Left cardiac atrium (tissue), 4 donors: ENCODE measurements around the gene DIAPH1. TPM values are rescaled to one million over a fixed set of nuclear protein-coding genes. Genes with fewer than 3 reads are reported as not detected.

Experiments used
- ATAC-seq, 2 donors: fragments of 200-7000 bp; cut with Tn5 transposase; one replicate each; pipeline ENCODE4 v1.9.1; 2020; ENCODE audit warnings: mild to moderate bottlenecking in 2 of 2, moderate library complexity in 2 of 2
- DNase-seq: peaks from one replicate; pipeline ENCODE4 v3.0.0-alpha.2; 2020
- intact Hi-C, 2 donors: fragments of 100-400 bp; cut with DNase I; formaldehyde crosslinking; loops; one replicate each; pipeline versions ENCODE4 v1.14.1 to v1.15.1; 2022 to 2023
- total RNA-seq, 2 donors: library from RNA; stranded (reverse); fragmentation: NEBNext Ultra II Directional; extraction: Animal tissue kit (Norgen Biotek cat#: 25700); gene quantifications; one replicate each; pipeline ENCODE4 v1.2.1, GENCODE V29; 2021
- donor health status: DM: no; HTN: yes; CAD: no.
- donor health status: DM: no; HTN: yes; CAD: no; lungs with severe emphysema.
- donor health status: DM: yes; HTN: yes; CAD: no.
- donor health status: Dilated cardiomyopathy.

DIAPH1 gene
- total RNA-seq, 2 donors from 2014 or later = 25.9 to 39.4 TPM

DNA sequence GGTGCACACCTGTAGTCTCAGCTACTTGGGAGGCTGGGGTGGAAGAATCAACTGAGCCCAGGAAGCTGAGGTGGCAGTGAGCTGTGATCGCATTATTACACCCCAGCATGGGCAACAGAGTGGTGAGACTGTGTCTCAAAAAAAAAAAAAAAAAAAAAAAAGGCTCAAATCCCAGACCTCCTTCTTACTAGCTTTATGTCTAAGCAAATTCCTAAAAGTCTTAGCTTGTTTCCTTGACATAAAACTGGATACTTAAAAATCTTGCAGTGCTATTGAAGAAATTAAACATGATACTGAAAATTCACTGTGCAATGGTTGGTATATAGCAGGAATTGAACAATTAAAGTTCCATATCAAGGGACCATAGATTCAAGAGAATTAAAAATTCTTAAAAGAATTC is 84.9 kb downstream of the DIAPH1 start:
- DNase-seq = no peak
- intact Hi-C loops = no loop called here
- no peak for ATAC-seq

DNA sequence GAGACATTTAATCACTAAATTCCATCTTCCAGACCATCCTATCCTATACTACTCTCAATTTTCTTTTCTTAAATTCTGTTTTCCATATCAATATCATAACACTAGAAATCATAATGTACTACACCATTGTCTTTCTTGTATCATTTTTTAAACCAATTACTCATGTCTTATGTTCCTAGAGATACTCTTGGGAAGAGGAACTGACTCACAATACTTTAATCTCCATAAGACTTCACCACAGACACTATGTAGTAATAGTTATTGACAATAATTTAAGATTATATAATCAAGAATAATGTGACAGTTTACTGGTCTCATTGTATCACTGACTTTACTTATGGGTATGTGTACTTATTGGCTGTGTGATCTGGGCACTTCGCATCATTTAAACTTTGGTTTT is 86.1 kb downstream of the DIAPH1 start:
- DNase-seq = no peak
- ATAC-seq = no peak
- intact Hi-C loops = no loop called here

DNA sequence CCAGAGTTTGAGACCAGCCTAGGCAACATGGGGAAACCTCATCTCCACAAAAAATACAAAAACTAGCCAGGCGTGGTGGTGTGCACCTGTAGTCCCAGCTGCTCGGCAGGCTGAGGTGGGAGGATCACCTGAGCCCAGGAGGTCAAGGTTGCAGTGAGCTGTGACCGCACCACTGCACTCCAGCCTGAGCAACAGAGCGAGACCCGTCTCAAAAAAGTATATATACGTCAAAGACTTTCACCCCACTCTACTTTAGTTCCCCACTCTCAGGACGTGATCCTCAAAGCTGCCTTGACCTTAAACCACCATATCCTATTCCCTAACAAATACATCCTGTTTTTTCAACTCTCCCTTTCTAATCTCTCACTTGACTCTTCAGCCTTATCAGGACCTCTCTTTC is 88.9 kb downstream of the DIAPH1 start:
- DNase-seq = no peak
- intact Hi-C loops = loop anchor here in 1 of 2 donors (10.0 kb wide), 1 partner anchor 105 kb away; the partner anchor contains the start of gene PCDHGA11
- ATAC-seq = no peak

DNA sequence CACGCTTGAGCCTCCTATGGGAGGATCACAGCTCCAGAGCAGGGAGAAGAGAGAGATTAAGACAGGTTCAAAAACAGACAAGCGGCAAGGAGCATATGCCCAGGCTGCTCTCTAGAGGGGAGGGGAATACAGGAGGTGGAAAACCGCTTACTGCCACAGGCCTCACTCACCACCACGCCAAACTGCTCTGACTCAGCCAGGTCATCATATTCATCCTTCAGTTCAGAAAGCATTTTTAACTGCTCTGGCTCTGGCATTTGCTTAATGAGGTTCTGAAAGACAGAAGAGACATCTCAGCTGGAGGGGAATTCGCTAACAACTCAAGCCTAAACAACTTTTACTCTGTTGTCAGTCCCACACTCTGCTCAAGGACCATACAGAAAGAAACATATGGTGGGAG is 89.8 kb downstream of the DIAPH1 start:
- peak; percentile 25 to 84 for ATAC-seq
- intact Hi-C loops = loop anchor here in 1 of 2 donors (10.0 kb wide), 1 partner anchor 104 kb away; the partner anchor contains the start of gene PCDHGA11
- peak; percentile 59 for DNase-seq

DNA sequence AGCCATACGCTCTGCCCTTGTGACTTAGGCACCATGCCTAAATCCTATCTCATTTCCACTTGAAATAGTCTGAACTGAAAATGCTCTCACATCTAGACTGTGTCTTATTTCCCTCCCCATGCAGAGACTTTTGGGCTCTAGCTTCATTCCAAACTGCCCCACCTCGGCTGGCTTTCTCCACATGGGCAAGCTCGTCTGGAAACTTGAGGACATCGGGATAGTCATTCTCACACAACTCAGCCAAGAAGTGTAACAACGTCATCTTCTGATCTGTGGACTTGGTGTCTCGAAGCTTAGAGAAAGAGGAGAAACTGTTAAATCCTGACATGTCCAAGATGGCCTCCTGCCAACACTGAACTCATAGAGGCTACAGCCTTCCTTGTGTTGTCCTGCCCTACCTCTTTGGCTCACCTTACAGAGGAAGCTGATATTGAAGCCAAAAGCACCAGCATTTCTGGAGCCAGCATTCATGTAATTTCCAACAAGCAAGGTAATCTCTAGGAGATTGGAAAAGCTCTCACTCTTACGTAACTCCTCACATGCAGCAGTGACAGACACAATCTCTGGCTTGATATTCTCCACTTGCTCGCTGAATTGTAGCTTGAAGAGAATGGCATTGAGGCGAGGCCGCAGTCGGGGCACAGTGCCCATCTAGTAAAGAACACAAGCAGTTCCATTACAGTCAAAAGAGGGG is 90.4 kb downstream of the DIAPH1 start:
- peak; percentile 79 for DNase-seq
- peak; percentile 19 to 56 for ATAC-seq
- intact Hi-C loops = loop anchor here in 1 of 2 donors (10.0 kb wide), 1 partner anchor 104 kb away; the partner anchor contains the start of gene PCDHGA11

DNA sequence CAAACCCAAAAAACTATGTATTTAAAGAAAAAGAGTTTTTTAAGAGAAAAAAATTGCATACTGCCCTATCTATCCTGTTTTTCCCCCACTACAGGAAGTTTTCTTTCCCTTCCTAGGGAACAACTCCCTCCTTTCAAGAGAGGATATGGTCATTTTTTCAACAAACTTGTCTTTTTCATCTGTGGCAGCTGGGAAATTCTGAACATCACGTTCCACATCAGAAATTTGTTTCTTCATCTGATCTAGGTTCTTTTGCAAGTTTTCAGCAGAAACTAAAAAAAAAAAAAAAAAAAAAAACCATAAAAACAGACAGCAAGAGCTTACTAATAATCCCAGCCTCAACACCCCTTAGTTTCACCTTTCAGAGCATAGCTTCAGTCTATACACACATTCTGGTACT is 91.4 kb downstream of the DIAPH1 start:
- ATAC-seq = no peak

DNA sequence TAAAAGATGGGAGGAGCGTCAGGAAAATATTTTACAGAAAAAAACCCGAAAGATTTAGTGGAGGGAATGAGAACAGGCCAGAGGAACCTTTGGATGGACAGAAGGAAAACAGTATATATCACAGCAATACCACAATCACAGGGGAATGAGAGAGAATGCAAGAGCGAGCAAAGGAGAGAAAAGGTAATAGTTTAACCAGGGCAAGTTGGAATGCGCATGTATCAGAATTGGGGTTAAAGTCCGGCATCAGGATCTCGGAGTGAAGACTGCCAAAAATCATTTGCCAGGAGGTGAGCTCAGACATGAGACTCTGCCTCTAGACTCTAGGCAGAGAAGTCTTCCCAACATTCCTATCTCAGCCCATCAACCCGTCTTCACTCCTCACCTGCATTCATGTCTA is 93.1 kb downstream of the DIAPH1 start:
- ATAC-seq (no peak), DNase-seq (no peak)
- intact Hi-C loops = loop anchor here in 1 of 2 donors (10.0 kb wide), 1 partner anchor 101 kb away; the partner anchor contains the start of gene PCDHGA11

More for the DNA sequence above, 91.4 kb downstream of the DIAPH1 start:
- intact Hi-C loops = loop anchor here in 1 of 2 donors (10.0 kb wide), 1 partner anchor 103 kb away; the partner anchor contains the start of gene PCDHGA11
- no peak for DNase-seq

DNA sequence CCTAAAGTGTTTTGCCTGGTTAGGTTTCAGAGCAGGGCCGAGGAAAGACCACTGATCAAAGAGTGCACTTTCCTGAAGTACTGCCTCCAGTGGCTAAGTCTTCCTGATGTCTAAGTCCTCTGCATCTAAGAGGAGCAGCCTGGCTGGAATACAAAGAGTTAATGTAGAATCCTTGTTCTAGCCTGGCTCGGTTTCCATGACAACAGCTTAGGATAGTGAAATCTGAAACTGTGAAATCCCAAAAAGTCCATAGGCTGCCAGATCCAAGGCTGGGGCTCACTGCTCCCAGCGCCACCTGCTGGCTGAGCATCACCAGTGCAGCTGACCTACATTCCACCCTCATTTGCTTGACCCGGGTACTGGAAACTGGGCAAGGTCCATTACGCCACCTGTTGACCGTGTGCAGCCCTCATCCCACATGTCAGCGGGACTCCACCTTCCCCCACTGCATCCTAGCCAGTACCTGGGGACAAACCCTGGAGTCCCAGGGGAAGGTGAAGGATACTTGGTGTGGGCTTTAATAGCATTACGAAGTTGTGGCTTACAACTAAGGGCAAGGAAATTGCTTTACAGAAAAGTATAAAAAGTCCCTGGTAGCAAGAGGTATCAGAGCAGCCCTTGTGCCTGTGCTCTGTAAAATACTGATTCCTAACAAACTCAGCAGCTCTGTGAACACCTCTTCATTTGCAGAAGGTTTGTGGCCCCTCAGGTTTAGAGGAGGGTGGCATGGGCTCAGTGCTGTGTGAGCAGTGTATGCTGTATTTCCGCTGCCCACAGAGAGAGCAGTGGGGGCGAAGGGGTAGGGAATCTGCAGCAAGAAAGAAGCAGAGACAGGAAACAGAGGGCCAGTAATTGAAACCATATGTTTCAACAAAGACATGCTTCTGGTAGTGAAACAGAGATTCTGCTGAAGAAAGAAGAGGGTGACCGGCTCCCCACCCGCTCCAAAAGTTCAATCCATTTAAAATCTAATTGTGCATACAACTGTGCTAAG is 93.9 kb downstream of the DIAPH1 start:
- intact Hi-C loops = loop anchor here (5.0 to 10.0 kb wide), 3 partner anchors 37 to 100 kb away; partner anchors contain the start of genes PCDHGA11 (in 1 of the 2) and PCDHGC3 (in 1 of the 2)
- DNase-seq = peak; percentile 85
- ATAC-seq = peak; percentile 61 to 85

DNA sequence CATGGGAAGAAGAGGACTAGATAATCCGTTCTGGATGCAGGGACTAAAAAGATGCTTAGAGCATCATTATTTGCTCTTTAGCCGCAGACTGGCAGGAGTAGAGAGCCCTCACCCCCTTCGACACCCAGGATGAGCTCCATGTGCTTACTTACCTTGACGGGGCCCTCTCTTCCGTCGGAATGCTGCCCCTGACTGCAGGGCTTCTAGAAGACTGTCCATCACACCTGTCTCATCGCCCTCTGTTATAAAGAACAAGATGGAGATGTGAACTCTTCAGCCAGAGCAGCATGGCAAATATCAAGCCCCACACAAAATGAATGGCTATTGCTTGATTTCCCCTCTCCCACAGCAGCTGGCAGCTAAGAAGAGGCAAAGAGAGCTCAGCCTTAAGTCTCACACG is 94.8 kb downstream of the DIAPH1 start:
- DNase-seq (no peak), ATAC-seq (no peak)
- intact Hi-C loops = loop anchor here (5.0 to 10.0 kb wide), 3 partner anchors 38 to 99 kb away; partner anchors contain the start of genes PCDHGA11 (in 1 of the 2) and PCDHGC3 (in 1 of the 2)

DNA sequence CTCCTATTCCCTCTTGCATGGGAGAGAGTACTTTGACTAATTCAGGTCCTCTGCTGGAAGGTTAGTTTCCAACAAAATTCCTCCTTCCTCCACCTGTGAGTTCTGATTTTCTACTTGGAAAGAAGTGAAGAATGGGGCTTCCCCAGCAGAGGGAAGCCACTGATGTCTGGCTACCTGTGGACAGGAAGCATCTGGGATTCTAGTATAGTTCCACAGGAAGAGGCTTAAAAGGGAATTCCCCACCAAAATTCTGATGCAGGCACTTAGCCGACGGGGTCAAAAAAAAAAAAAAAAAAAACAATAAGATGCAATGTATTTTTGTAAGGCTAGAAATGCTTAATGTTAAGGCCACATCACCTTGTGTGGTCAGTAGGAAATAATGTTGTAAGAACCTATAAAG is 96.5 kb downstream of the DIAPH1 start:
- intact Hi-C loops = loop anchor here (5.0 to 10.0 kb wide), 3 partner anchors 40 to 98 kb away; partner anchors contain the start of genes PCDHGA11 (in 1 of the 2) and PCDHGC3 (in 1 of the 2)
- DNase-seq (no peak), ATAC-seq (no peak)

DNA sequence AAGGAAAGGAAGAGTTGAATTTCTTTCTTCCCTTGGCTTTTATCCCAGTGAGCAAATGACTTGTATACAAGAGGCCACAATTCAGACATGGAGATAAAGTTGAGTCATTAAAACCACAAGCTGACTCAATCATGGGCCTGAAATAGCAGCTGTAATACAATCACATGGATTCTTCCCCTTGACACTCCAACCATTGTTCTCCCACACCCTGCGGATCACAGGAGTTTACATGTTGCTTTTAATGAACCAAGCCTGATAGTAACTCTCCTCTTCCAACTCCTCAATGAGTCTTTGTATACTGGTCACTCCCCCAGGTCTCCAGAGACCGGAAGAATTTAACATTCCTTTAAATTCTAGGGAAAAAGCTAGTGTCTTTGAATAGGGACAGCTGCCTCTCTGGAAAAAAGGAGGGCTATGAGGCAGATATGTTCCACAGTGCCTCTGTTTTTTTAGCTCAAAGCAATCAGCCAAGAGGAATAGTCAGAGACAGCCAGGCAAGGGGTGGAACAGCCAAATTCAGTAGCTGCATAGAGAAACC is 97.5 kb downstream of the DIAPH1 start:
- intact Hi-C loops = loop anchor here (5.0 to 10.0 kb wide), 3 partner anchors 41 to 97 kb away; partner anchors contain the start of genes PCDHGA11 (in 1 of the 2) and PCDHGC3 (in 1 of the 2)
- DNase-seq = peak; percentile 58

DNA sequence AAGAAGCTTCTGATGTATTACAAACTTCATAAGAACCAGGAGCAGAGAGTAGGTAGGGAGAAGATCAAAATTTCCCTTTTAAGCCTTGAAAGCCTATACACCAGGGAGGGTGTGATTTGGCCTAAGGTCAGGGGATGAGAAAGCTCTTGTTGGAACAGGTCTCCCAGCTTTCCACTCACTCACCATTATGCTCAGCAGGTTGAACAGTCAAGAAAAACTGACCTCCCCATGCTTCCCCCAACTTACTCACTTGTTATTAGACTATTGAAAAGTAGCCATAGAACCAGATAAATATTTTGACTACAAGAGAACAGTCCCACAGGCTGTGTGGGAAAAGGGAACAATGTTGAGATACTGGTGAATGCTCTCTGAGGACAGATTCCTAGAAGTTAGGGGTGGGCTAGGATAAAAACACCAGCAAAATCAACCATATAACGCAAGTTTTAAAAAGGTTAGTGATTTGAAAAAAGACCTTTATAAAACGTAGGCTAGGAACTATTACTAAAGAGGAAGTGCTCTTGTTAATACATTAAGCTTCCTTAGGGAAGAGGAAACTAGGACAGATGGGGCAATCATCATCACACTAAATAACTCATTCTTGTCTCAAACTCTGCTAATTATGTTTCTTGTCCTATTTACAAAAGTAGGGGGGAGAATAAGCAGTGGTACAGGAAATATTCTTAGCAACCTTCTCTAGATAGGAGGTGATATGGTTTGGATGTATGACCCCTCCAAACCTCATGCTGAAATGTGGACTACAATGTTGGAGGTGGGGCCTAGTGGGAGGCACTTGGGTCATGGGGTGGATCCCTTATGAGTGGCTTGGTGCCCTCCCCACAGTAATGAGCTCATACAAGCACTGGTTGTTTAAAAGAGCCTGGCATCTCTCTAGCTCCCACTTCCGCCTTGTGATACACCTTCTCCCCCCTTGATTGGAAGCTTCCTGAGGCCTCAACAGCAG is 98.9 kb downstream of the DIAPH1 start:
- DNase-seq (no peak), ATAC-seq (no peak)
- intact Hi-C loops = loop anchor here (5.0 to 10.0 kb wide), 3 partner anchors 42 to 95 kb away; partner anchors contain the start of genes PCDHGA11 (in 1 of the 2) and PCDHGC3 (in 1 of the 2)

More for the DNA sequence above, 97.5 kb downstream of the DIAPH1 start:
- peak; percentile 56 to 84 for ATAC-seq

DNA sequence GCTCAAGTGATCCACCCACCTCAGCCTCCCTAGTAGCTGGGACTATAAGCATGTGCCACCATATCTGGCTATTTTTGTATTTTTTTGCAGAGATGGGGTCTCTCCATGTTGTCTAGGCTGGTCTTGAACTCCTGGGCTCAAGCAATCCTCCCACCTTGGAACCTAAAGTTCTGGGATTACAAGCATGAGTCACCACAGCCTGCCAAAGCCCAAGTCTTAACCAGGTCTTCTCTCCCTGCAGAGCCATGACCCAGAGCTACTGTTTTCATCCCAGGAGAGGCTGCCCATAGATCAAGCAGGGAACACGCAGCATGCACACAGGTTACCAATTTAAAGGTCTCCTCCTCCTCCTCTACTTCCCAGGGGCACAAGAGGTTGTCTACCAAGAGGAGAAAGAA is 100.2 kb downstream of the DIAPH1 start:
- intact Hi-C loops = no loop called here
- DNase-seq = no peak
- no peak for ATAC-seq

DNA sequence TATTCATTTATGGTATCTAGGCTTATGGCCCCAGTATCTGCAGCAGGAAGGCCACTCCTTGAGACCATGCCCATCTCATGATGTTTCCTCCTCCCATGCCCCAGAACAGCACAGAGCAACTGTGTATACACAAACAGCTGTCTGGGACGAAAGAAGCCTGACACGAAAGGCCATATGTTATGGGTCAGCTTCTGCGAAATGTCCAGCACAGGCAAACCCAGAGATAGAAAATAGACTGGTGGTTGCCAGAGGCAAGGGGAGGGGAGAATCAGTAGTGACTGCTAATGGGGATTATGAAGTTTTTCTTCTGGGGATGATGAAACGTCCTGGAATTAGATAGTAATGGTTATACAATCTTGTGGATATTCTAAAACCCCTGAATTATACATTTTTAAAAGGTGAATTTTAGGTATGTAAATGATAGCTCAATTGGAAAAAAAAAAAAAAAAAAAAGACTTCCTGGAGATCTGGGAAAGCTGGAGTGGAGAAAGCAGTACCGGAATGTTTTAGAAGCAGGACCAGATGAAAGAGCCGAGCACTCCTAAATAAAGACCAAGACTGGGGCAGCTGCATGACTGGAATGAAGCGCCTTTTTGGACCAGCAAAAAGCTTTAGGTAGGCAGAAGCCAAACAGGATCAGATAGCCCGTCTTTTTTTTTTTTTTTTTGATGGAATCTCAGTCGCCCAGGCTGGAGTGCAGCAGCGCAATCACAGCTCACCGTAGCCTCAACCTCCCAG is 100.8 kb downstream of the DIAPH1 start:
- DNase-seq = no peak
- no peak for ATAC-seq
- intact Hi-C loops = no loop called here

DNA sequence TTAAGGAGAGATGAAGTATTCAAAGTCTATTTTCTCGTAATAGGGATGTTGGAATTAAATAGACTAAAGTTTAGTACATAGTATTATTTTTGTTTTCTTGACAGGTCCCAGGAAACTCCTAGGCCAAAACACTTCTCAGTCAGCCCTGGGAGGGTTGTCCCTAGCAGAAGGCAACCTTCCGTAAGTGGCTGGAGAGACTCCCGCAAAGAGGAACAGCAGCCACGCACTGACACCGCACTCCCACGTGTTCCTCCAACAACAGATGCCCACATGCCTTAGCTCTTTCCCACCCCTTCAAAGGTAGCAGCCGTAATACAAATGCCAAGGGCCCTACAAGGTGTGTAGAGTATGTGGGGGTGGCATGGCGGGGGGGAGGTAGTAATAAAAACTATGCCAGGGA is 101.5 kb downstream of the DIAPH1 start:
- ATAC-seq (no peak), DNase-seq (no peak)
- intact Hi-C loops = no loop called here

DNA sequence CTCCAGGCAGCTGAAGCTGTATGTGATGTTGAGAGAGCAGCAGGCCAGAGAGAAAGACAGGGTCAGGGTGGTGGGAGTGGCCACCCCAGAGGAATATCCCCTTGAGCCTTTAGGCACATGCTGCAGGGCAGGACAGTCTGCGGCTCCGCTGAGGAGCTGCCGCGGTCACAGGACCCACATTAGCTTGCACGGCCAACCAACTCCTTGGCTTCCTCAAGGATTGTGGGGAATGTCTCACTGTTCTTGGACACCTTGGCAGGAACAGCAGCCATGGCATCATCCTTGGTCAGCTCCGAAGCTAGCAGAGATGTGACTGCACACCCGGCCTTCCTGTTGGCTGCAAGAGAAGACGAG is 102.2 kb downstream of the DIAPH1 start:
- DNase-seq = peak; percentile 52
- intact Hi-C loops = no loop called here
- peak in 1 of 2 donors; percentile 6 for ATAC-seq
